Activated CD4-positive, alpha-beta memory T cell treated with anti-CD3 and anti-CD28 coated beads, Interleukin-2, amount 10 ng/mL, durations not matched to agents 7 days and 5 days (primary cell): ENCODE results near the gene AMH. TPM values are rescaled to one million over a fixed set of nuclear protein-coding genes. Genes with fewer than 3 reads are reported as not detected.

Source experiments
- CTCF ChIA-PET: fragments of 350-600 bp; sonication (Branson Sonifier 250); formaldehyde crosslinking; loops from one replicate; lab custom pipeline; 2021; ENCODE audit warnings: antibody characterized with exemption, inconsistent platforms; lab: Charles Lee
- POLR2A ChIA-PET: fragments of 350-600 bp; sonication (Branson Sonifier 250); formaldehyde crosslinking; loops from one replicate; lab custom pipeline; 2021; ENCODE audit warnings: antibody characterized with exemption; lab: Charles Lee
- DNase-seq: peaks from one replicate; pipeline ENCODE4 v3.0.0-alpha.2; 2020
- H3K27ac Mint-ChIP-seq: one replicate; pipeline ENCODE4 v1.8.0; 2021; ENCODE audit warnings: mild to moderate bottlenecking, mixed read lengths
- H3K27me3 Mint-ChIP-seq: one replicate; pipeline ENCODE4 v1.8.0; 2021; ENCODE audit warnings: mixed read lengths
- H3K36me3 Mint-ChIP-seq: one replicate; pipeline ENCODE4 v1.8.0; 2021; ENCODE audit warnings: low read depth, mixed read lengths
- H3K4me1 Mint-ChIP-seq: one replicate; pipeline ENCODE4 v1.8.0; 2021; ENCODE audit warnings: mixed read lengths
- H3K4me3 Mint-ChIP-seq: one replicate; pipeline ENCODE4 v1.8.0; 2021; ENCODE audit warnings: mild to moderate bottlenecking, mixed read lengths
- H3K9me3 Mint-ChIP-seq: one replicate; pipeline ENCODE4 v1.8.0; 2021; ENCODE audit warnings: mixed read lengths
- total RNA-seq, 2 experiments: library from RNA; stranded (reverse); gene quantifications; one replicate each; pipeline ENCODE4 v1.2.3, GENCODE V29; 2021

The AMH gene
- total RNA-seq, 2 experiments from 2014 or later, result 4.6 to 7.6 TPM

GRCh38 chr19:2247433-2248101 is 1.6 kb upstream of the AMH start:
- Mint-ChIP-seq H3K4me3 (no peak overlapping the region), H3K27ac (no peak overlapping the region), H3K36me3 (peaks cover 38% of the 10 kb centered on the region)

GRCh38 chr19:2248136-2249009 is 750 bp upstream of the AMH start:
- ChIA-PET POLR2A (interaction anchor here (1.0 to 3.2 kb wide), 4 partner anchors 9 to 21 kb away, joined by 3 to 43 read pairs (median 4); no protein-coding TSS in a partner anchor), CTCF (interaction anchor here (0.5 to 0.9 kb wide), 2 partner anchors 13 to 143 kb away, joined by 3 read pairs; no protein-coding TSS in a partner anchor)
- H3K4me3 Mint-ChIP-seq, result no peak overlapping the region

More at GRCh38 chr19:2247433-2248101, 1.6 kb upstream of the AMH start:
- POLR2A ChIA-PET, result interaction anchor here (1.0 to 3.2 kb wide), 3 partner anchors 9 to 22 kb away, joined by 3 to 43 read pairs (median 3); no protein-coding TSS in a partner anchor
- Mint-ChIP-seq H3K27me3 (peaks cover 15% of the 10 kb centered on the region), H3K9me3 (no peaks in the 10 kb centered on the region), H3K4me1 (peaks cover 11% of the 10 kb centered on the region)
- CTCF ChIA-PET, result interaction anchor here (0.9 kb wide), 1 partner anchor 14 kb away, joined by 3 read pairs; no protein-coding TSS in a partner anchor
- DNase-seq, result no peak

GRCh38 chr19:2249880-2250765 is 1.0 kb downstream of the AMH start:
- H3K36me3 Mint-ChIP-seq, result peaks cover 21% of the 10 kb centered on the region
- peaks cover 30% of the 10 kb centered on the region for H3K27me3 Mint-ChIP-seq
- ChIA-PET POLR2A (interaction anchor here (1.0 to 3.2 kb wide), 7 partner anchors 8 to 22 kb away, joined by 4 to 43 read pairs (median 6); no protein-coding TSS in a partner anchor), CTCF (no interaction called here)
- peaks cover 13% of the 10 kb centered on the region for H3K4me1 Mint-ChIP-seq
- H3K9me3 Mint-ChIP-seq, result no peaks in the 10 kb centered on the region
- no peak for DNase-seq
- no peak overlapping the region for H3K4me3 Mint-ChIP-seq
- H3K27ac Mint-ChIP-seq, result no peak overlapping the region

More at GRCh38 chr19:2248136-2249009, 750 bp upstream of the AMH start:
- peaks cover 31% of the 10 kb centered on the region for H3K36me3 Mint-ChIP-seq
- H3K27ac Mint-ChIP-seq, result no peak overlapping the region
- no peaks in the 10 kb centered on the region for H3K9me3 Mint-ChIP-seq
- H3K27me3 Mint-ChIP-seq, result peaks cover 23% of the 10 kb centered on the region
- DNase-seq, result no peak
- peaks cover 9% of the 10 kb centered on the region for H3K4me1 Mint-ChIP-seq

- no peak overlapping the region for H3K4me3 Mint-ChIP-seq
These were observed 1.6 kb downstream of the AMH start for GRCh38 chr19:2250766-2251105.

GRCh38 chr19:2251106-2252054 is 2.3 kb downstream of the AMH start:
- Mint-ChIP-seq H3K36me3 (peaks cover 12% of the 10 kb centered on the region), H3K27ac (no peak overlapping the region), H3K9me3 (no peaks in the 10 kb centered on the region), H3K4me3 (no peak overlapping the region), H3K4me1 (peaks cover 13% of the 10 kb centered on the region), H3K27me3 (peaks cover 30% of the 10 kb centered on the region)
- CTCF ChIA-PET, result interaction anchor here (1.6 kb wide), 1 partner anchor 10 kb away, joined by 8 read pairs; no protein-coding TSS in a partner anchor
- POLR2A ChIA-PET, result interaction anchor here (1.0 to 6.2 kb wide), 6 partner anchors 9 to 76 kb away, joined by 3 to 58 read pairs (median 10); partner anchors contain the start of gene LSM7
- DNase-seq, result no peak

More at GRCh38 chr19:2250766-2251105, 1.6 kb downstream of the AMH start:
- Mint-ChIP-seq H3K27ac (no peak overlapping the region), H3K27me3 (peaks cover 30% of the 10 kb centered on the region), H3K9me3 (no peaks in the 10 kb centered on the region), H3K36me3 (peaks cover 15% of the 10 kb centered on the region), H3K4me1 (peaks cover 13% of the 10 kb centered on the region)
- ChIA-PET POLR2A (interaction anchor here (1.0 to 6.2 kb wide), 6 partner anchors 9 to 21 kb away, joined by 3 to 58 read pairs (median 18); no protein-coding TSS in a partner anchor), CTCF (interaction anchor here (1.6 kb wide), 1 partner anchor 10 kb away, joined by 8 read pairs; no protein-coding TSS in a partner anchor)
- DNase-seq, result no peak

GRCh38 chr19:2252055-2252796 is 3.1 kb downstream of the AMH start:
- H3K36me3 Mint-ChIP-seq, result peaks cover 9% of the 10 kb centered on the region
- no peak overlapping the region for H3K4me3 Mint-ChIP-seq
- peaks cover 30% of the 10 kb centered on the region for H3K27me3 Mint-ChIP-seq
- no peak overlapping the region for H3K27ac Mint-ChIP-seq
- CTCF ChIA-PET, result interaction anchor here (1.6 kb wide), 1 partner anchor 9 kb away, joined by 8 read pairs; no protein-coding TSS in a partner anchor
- H3K9me3 Mint-ChIP-seq, result no peaks in the 10 kb centered on the region
- H3K4me1 Mint-ChIP-seq, result peaks cover 16% of the 10 kb centered on the region
- POLR2A ChIA-PET, result interaction anchor here (1.1 to 6.2 kb wide), 6 partner anchors 10 to 75 kb away, joined by 4 to 58 read pairs (median 10); partner anchors contain the start of gene LSM7
- DNase-seq, result no peak

- ChIA-PET POLR2A (interaction anchor here (1.1 to 6.2 kb wide), 5 partner anchors 9 to 36 kb away, joined by 5 to 58 read pairs (median 13); no protein-coding TSS in a partner anchor), CTCF (interaction anchor here (1.0 to 2.3 kb wide), 2 partner anchors 13 to 22 kb away, joined by 5 to 7 read pairs; no protein-coding TSS in a partner anchor)
- H3K27ac Mint-ChIP-seq, result no peak overlapping the region
These were observed 3.6 kb downstream of the AMH start for GRCh38 chr19:2252797-2253105.

GRCh38 chr19:2253106-2254063 is 4.3 kb downstream of the AMH start:
- Mint-ChIP-seq H3K9me3 (no peaks in the 10 kb centered on the region), H3K4me3 (no peak overlapping the region), H3K4me1 (peaks cover 23% of the 10 kb centered on the region), H3K27ac (no peak overlapping the region), H3K27me3 (peaks cover 30% of the 10 kb centered on the region), H3K36me3 (peaks cover 6% of the 10 kb centered on the region)
- POLR2A ChIA-PET, result interaction anchor here (0.7 to 6.2 kb wide), 6 partner anchors 8 to 36 kb away, joined by 3 to 58 read pairs (median 9); no protein-coding TSS in a partner anchor
- peak; percentile 44 for DNase-seq
- CTCF ChIA-PET, result interaction anchor here (1.0 to 2.3 kb wide), 2 partner anchors 14 to 21 kb away, joined by 5 to 7 read pairs; no protein-coding TSS in a partner anchor

More at GRCh38 chr19:2252797-2253105, 3.6 kb downstream of the AMH start:
- H3K27me3 Mint-ChIP-seq, result peaks cover 30% of the 10 kb centered on the region
- H3K4me1 Mint-ChIP-seq, result peaks cover 17% of the 10 kb centered on the region
- no peak overlapping the region for H3K4me3 Mint-ChIP-seq
- no peak for DNase-seq
- no peaks in the 10 kb centered on the region for H3K9me3 Mint-ChIP-seq
- peaks cover 6% of the 10 kb centered on the region for H3K36me3 Mint-ChIP-seq

GRCh38 chr19:2254064-2254872 is 5.1 kb downstream of the AMH start:
- H3K4me1 Mint-ChIP-seq, result peaks cover 29% of the 10 kb centered on the region
- DNase-seq, result no peak
- POLR2A ChIA-PET, result interaction anchor here (0.7 to 6.2 kb wide), 5 partner anchors 9 to 35 kb away, joined by 3 to 58 read pairs (median 13); no protein-coding TSS in a partner anchor
- CTCF ChIA-PET, result interaction anchor here (0.7 to 2.3 kb wide), 2 partner anchors 15 to 57 kb away, joined by 3 to 7 read pairs; no protein-coding TSS in a partner anchor
- no peak overlapping the region for H3K27ac Mint-ChIP-seq
- peaks cover 3% of the 10 kb centered on the region for H3K36me3 Mint-ChIP-seq
- no peaks in the 10 kb centered on the region for H3K9me3 Mint-ChIP-seq
- no peak overlapping the region for H3K4me3 Mint-ChIP-seq
- H3K27me3 Mint-ChIP-seq, result peaks cover 30% of the 10 kb centered on the region
